HCT116 (cell line): ENCODE measurements around the gene FAM50B. TPM values are rescaled to one million over a fixed set of nuclear protein-coding genes. Genes with fewer than 3 reads are reported as not detected.

Experiments used
- ATAC-seq: fragments of 200-7000 bp; cut with Tn5 transposase; 2 replicates; pipeline ENCODE4 v1.9.1; 2020; ENCODE audit warnings: mild to moderate bottlenecking, moderate library complexity
- BruUV-seq: library from RNA; stranded (reverse); fragments of 400-500 nt; replicated peaks from 2 replicates; lab custom pipeline; 2021; lab: Mats Ljungman, UMichigan
- CTCF ChIA-PET: fragments of 300-600 bp; sonication (Branson Sonifier 250); formaldehyde crosslinking; loops from one replicate; lab custom pipeline; 2021; ENCODE audit warnings: antibody characterized with exemption; lab: Charles Lee
- POLR2A ChIA-PET: fragments of 300-600, 350-600 bp; sonication (Branson Sonifier 250); formaldehyde crosslinking; loops from one replicate; lab custom pipeline; 2021; ENCODE audit warnings: antibody characterized with exemption; lab: Charles Lee
- RAD21 ChIA-PET, 2 experiments: fragments of 300-600 bp; sonication (Branson Sonifier 250); formaldehyde crosslinking; loops; one replicate each; lab custom pipeline; 2023; ENCODE audit warnings: low total read pairs in 2 of 2; ENCODE audit not compliant: uncharacterized antibody in 2 of 2, unreplicated experiment in 2 of 2, low non-redundant PET in 1 of 2; lab: Charles Lee
- DNase-seq: peaks from one replicate; pipeline ENCODE4 v3.0.0-alpha.2; 2010; ENCODE audit warnings: low read depth, low spot score
- H2AFZ ChIP-seq: fragments of 200-600 bp; shearing (Covaris generic), sonication (generic); 2 replicates; pipeline ENCODE4 v1.6.1; 2017; ENCODE audit warnings: low read depth, mixed run types, mixed read lengths, antibody characterized with exemption, low read length; ENCODE audit not compliant: poor library complexity, severe bottlenecking
- H3K27ac ChIP-seq: 2 replicates; pipeline ENCODE4 v1.5.1; 2012; ENCODE audit warnings: low read depth, low read length
- H3K27me3 ChIP-seq: fragments of 200-600 bp; sonication (generic); 2 replicates; pipeline ENCODE4 v1.6.1; 2016; ENCODE audit warnings: mixed run types, low read length, mixed read lengths; ENCODE audit not compliant: insufficient read depth
- H3K36me3 ChIP-seq, 2 experiments: fragments of 200-500 bp in 1 of 2; fragments of 200-600 bp in 1 of 2; sonication (Bioruptor generic) in 1 of 2; sonication (generic) in 1 of 2; 2 replicates each; pipeline versions ENCODE4 v1.5.1 to v1.6.1; 2014 to 2016; ENCODE audit warnings: low read length in 2 of 2, inconsistent platforms in 1 of 2, mixed read lengths in 1 of 2, mixed run types in 1 of 2; ENCODE audit not compliant: insufficient read depth in 2 of 2, control insufficient read depth in 1 of 2
- H3K4me1 ChIP-seq, 2 experiments: fragments of 200-600 bp in 1 of 2; sonication (generic) in 1 of 2; 2 replicates each; pipeline versions ENCODE4 v1.5.1 to v1.6.1; 2012 to 2017; ENCODE audit warnings: low read length in 2 of 2, inconsistent platforms in 1 of 2, mild to moderate bottlenecking in 1 of 2, mixed read lengths in 1 of 2, mixed run types in 1 of 2, moderate library complexity in 1 of 2; ENCODE audit not compliant: insufficient read depth in 2 of 2, control insufficient read depth in 1 of 2
- H3K4me2 ChIP-seq: fragments of 200-600 bp; sonication (generic); 2 replicates; pipeline ENCODE4 v1.6.1; 2017; ENCODE audit warnings: mixed run types, low read length, mixed read lengths
- H3K4me3 ChIP-seq, 2 experiments: fragments of 200-600 bp in 1 of 2; sonication (generic) in 1 of 2; replicated peaks in 1 of 2; 2 replicates each; pipeline ENCODE4 v1.5.1; 2011 to 2016; ENCODE audit warnings: low read length in 2 of 2, control low read depth in 1 of 2, low read depth in 1 of 2, mild to moderate bottlenecking in 1 of 2, mixed read lengths in 1 of 2, mixed run types in 1 of 2
- H3K79me2 ChIP-seq: fragments of 200-600 bp; sonication (generic); 2 replicates; pipeline ENCODE4 v1.6.1; 2017; ENCODE audit warnings: mild to moderate bottlenecking, mixed run types, low read length, moderate library complexity, mixed read lengths; ENCODE audit not compliant: insufficient read depth
- H3K9ac ChIP-seq: fragments of 200-600 bp; sonication (generic); 2 replicates; pipeline ENCODE4 v1.6.1; 2016; ENCODE audit warnings: low read length, mixed read lengths
- H3K9me2 ChIP-seq: fragments of 200-600 bp; sonication (generic), shearing (Covaris generic); 2 replicates; pipeline ENCODE4 v1.6.1; 2017; ENCODE audit warnings: mixed run types, mild to moderate bottlenecking, moderate library complexity; ENCODE audit not compliant: insufficient read depth
- H3K9me3 ChIP-seq, 2 experiments: fragments of 200-500 bp in 1 of 2; fragments of 200-600 bp in 1 of 2; sonication (Bioruptor generic) in 1 of 2; sonication (generic) in 1 of 2; 2 replicates each; pipeline ENCODE4 v1.6.1; 2014 to 2017; ENCODE audit warnings: low read length in 2 of 2, mixed read lengths in 2 of 2, inconsistent platforms in 1 of 2, low read depth in 1 of 2, mild to moderate bottlenecking in 1 of 2, mixed run types in 1 of 2, moderate library complexity in 1 of 2; ENCODE audit not compliant: control insufficient read depth in 1 of 2, insufficient read depth in 1 of 2
- H4K20me1 ChIP-seq: fragments of 200-600 bp; sonication (generic), shearing (Covaris generic); 2 replicates; pipeline ENCODE4 v1.6.1; 2017; ENCODE audit warnings: mixed run types, mild to moderate bottlenecking, moderate library complexity; ENCODE audit not compliant: insufficient read depth
- ATF3 ChIP-seq: IDR thresholded peaks from 2 replicates; pipeline ENCODE4 v1.6.1; 2012
- EZH2phosphoT487 ChIP-seq: fragments of 200-600 bp; IDR thresholded peaks from 2 replicates; pipeline ENCODE4 v1.6.1; 2018; ENCODE audit warnings: antibody characterized with exemption, borderline replicate concordance
- FOSL1 ChIP-seq: IDR thresholded peaks from 2 replicates; pipeline ENCODE4 v1.6.1; 2012; ENCODE audit warnings: low read depth
- MAX ChIP-seq: IDR thresholded peaks from 2 replicates; pipeline ENCODE4 v1.6.1; 2012
- RAD21 ChIP-seq: IDR thresholded peaks from 2 replicates; pipeline ENCODE4 v1.6.1; 2012; ENCODE audit warnings: low read depth, mild to moderate bottlenecking
- SIN3A ChIP-seq: IDR thresholded peaks from 2 replicates; pipeline ENCODE4 v1.6.1; 2012; ENCODE audit warnings: low read depth
- SRF ChIP-seq: IDR thresholded peaks from 2 replicates; pipeline ENCODE4 v1.6.1; 2012; ENCODE audit warnings: low read depth
- ZFX ChIP-seq: fragments of 450-650 bp; IDR thresholded peaks from 2 replicates; pipeline ENCODE4 v1.6.1; 2017
- intact Hi-C: fragments of 100-400 bp; cut with micrococcal nuclease; formaldehyde crosslinking; loops from 2 replicates; pipeline ENCODE4 v1.10.0; 2022
- total RNA-seq: library from RNA; stranded (reverse); gene quantifications from one replicate; pipeline ENCODE4 v1.2.1, GENCODE V29; 2021; ENCODE audit not compliant: unreplicated experiment

Gene FAM50B
- total RNA-seq, 1 experiment from 2014 or later, result 0.86 TPM

GRCh38 chr6:3879194-3879952 is 30.2 kb downstream of the FAM50B start:
- POLR2A ChIA-PET, result no interaction called here
- DNase-seq, result no peak
- CTCF ChIA-PET, result no interaction called here

GRCh38 chr6:3881711-3882421 is 32.7 kb downstream of the FAM50B start:
- POLR2A ChIA-PET, result no interaction called here
- no peak for ATAC-seq
- Histone ChIP-seq H3K4me3 (no peak overlapping the region), H3K4me2 (no peak overlapping the region)
- TF ChIP-seq SIN3A (no peak), RAD21 (no peak), SRF (no peak), FOSL1 (no peak), EZH2phosphoT487 (no peak), MAX (no peak)
- TF ChIP-seq, all 23 proteins: peak for 0
- Histone ChIP-seq H3K4me1 (0 out of 4 replicates have a peak, but pooled peaks cover 0 to 5% of the 10 kb centered on the region in 2 experiments), H2AFZ (no peak overlapping the region), H3K9me2 (no peaks in the 10 kb centered on the region), H3K9ac (no peak overlapping the region), H3K9me3 (no peaks in the 10 kb centered on the region), H3K27ac (no peak overlapping the region), H3K36me3 (no peaks in the 10 kb centered on the region), H4K20me1 (no peaks in the 10 kb centered on the region), H3K79me2 (no peaks in the 10 kb centered on the region), H3K27me3 (no peaks in the 10 kb centered on the region)
- ChIA-PET RAD21 (no interaction called here), CTCF (no interaction called here)
- BruUV-seq, result no TSS peak
- no peak for DNase-seq
- intact Hi-C loops, result no loop called here

More at GRCh38 chr6:3879194-3879952, 30.2 kb downstream of the FAM50B start:
- Histone ChIP-seq H3K9me3 (no peaks in the 10 kb centered on the region), H3K27ac (no peak overlapping the region), H3K4me1 (no peaks in the 10 kb centered on the region), H3K9ac (no peak overlapping the region), H3K36me3 (no peaks in the 10 kb centered on the region), H4K20me1 (no peaks in the 10 kb centered on the region), H3K4me3 (no peak overlapping the region), H3K27me3 (no peaks in the 10 kb centered on the region), H2AFZ (no peak overlapping the region), H3K9me2 (no peaks in the 10 kb centered on the region), H3K4me2 (no peak overlapping the region), H3K79me2 (no peaks in the 10 kb centered on the region)
- ATAC-seq, result no peak
- RAD21 ChIA-PET, result no interaction called here
- intact Hi-C loops, result no loop called here
- no TSS peak for BruUV-seq
- no peak for TF ChIP-seq ATF3
- no peak for TF ChIP-seq ZFX
- TF ChIP-seq, all 23 proteins: peak for 0
